GM18511 (cell line): ENCODE measurements around the gene SKA2.
"Not testable (repeated sequence)": the region's sequence is repeated elsewhere in the genome, so short reads cannot be mapped to it uniquely, and the experiment has no call there.

Source experiments
- ATAC-seq: cut with Tn5 transposase; IDR thresholded peaks from one replicate; pipeline ENCODE4 v1.9.1; 2021; ENCODE audit warnings: mild to moderate bottlenecking, moderate library complexity; ENCODE audit not compliant: unreplicated experiment

SKA2 gene

DNA sequence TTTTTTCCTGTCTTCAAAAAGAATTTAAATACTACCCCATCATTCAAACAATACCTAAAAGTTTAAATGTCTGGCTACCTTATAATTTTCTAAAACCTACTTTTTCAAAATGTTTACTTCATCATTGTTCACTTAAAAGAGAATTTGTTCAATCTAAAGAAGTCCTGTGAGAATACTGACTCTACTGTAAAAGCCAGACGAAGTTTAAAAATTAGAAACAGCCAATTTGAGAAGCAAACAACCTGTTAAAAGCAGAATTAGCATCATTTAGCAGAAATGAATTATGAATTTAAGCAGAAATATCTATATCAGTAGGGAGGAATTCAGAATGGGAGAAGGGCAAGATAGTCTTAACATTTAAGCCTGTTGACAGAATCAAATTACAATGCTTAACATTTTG, 2.1 kb downstream of the SKA2 start:
- ATAC-seq = no peak

DNA sequence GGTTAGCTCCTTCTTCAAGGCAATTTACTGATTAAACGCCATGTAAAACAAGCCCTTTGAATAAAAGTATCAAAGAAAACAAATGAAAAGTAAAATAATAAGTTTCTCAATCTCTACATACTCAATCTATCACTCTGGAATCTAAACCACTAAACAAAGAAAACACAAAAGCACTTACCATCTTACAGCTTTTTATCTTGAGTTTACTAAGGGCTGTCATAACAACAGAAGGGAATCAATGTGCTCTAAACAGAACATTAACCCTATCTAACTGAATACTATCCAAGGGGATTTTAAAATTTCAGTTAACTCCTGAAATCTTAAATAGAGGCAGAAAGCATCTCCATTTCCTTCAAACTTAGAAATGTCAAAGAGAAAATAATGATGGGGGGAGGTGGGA, 3.4 kb downstream of the SKA2 start:
- ATAC-seq = no peak

DNA sequence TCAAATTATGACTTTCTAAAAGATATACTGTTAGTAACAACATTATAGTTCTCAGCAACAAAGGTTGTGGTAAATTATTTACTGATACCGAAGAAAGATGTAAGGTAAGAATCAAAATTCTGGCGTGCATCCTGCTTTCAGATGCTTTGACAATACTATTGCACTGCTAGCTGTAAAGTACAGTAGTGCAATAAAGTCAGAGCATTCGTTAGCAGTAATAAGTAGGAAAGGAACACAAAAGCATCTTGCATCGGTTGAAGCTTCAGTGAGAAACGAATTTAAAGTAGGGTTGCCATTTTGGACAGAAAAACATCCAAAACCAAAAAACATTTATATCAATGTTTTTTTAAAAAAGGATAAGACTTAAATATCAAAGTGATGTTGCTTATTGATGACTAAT, 4.0 kb downstream of the SKA2 start:
- no peak for ATAC-seq

DNA sequence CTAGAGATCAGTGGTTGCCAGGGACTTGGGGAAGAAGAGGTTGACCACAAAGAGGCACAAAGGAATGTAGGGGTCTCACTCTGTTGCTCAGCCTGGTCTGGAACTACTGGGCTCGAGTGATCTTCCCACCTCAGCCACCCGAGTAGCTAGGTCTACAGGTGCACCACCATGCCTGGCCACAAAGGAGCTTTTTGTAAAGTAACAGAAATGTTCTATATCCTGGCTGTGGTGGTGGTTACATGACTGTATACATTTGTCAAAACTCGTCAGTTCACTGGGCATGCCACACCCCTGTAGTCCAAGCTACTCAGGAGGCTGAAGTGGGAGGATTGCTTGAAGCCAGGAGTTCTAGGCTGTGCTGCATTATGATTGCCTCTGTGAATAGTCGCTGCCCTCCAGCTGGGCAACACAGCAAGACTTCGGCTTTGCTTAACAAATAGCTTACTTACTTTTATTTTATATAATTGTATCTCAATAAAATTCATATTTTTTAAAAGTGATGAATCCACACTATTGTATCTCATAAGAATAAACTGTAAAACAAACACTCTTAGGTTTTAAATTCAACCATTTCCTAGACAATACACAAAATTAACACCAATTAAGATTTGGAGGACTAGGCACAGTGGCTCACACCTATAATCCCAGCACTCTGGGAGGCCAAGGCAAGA, 5.0 kb downstream of the SKA2 start:
- ATAC-seq = no peak

- ATAC-seq = no peak
Measured at GRCh38 chr17:59149051-59149450, 5.9 kb downstream of the SKA2 start.

DNA sequence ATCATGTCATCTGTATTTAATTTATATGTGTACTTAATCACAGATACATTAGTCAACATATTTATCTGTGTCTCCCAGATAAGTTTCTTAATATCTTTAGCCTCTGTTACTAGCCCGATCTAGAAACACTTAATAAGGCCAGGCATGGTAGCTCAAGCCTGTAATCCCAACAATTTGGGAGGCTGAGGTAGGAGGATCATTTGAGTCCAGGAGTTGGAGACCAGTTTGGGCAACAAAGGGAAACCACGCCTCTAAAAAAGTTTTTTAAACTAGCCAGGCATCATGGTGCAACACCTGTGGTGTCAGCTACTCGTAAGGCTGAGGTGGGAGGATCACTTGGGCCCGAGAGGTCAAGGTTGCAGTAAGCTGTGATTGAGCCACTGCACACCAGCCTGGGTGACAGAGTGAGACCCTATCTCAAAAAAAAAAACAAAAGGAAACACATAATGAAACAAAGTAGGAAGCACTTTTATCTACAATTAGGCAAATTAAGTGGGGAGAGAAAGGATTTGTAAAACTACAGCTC, 9.4 kb downstream of the SKA2 start:
- no peak for ATAC-seq

- ATAC-seq = no peak
Measured at GRCh38 chr17:59141860-59142259, 13.1 kb downstream of the SKA2 start.

DNA sequence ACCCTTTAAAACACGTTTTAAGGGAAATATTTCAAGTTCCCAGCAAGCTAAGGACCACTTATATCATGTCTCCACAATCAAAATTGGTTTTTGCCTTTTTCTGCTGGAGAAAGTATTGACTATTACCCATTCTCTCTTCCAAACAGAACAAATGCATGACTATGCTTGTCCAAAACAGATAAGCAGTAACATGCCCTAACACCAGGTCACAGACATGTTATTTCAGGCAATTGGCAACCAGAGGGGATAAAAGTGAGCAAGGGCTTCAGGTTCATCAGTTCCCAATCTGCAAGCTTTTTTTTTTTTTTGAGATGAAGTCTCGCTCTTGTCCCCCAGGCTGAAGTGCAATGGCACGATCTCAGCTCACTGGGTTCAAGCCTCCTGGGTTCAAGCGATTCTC, 15.0 kb downstream of the SKA2 start:
- ATAC-seq = no peak

- ATAC-seq = not testable (repeated sequence)
Measured at GRCh38 chr17:59138339-59138738, 16.6 kb downstream of the SKA2 start.

- ATAC-seq = no peak
Measured at GRCh38 chr17:59131131-59131530, 23.9 kb downstream of the SKA2 start.

- ATAC-seq = no peak
Measured at GRCh38 chr17:59129814-59130213, 25.2 kb downstream of the SKA2 start.

GRCh38 chr17:59126809-59127417, 28.1 kb downstream of the SKA2 start:
- no peak for ATAC-seq

DNA sequence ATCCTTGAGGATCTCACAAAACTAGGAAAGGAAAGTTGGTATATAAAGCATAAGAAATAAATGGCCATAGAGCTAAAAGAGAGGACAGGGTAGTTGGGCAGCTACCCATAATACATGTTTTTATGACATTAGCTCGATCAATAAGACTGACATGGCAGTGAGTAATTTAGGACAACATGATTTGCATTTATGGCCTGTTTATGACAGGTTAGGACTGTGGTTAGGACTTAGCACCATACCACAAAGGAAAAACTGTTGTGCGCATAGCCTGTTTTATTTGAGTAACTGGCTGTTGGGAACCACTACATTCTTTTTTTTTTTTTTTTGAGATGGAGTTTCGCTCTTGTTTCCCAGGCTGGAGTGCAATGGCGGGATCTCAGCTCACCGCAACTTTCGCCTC, 30.3 kb downstream of the SKA2 start:
- ATAC-seq = no peak

DNA sequence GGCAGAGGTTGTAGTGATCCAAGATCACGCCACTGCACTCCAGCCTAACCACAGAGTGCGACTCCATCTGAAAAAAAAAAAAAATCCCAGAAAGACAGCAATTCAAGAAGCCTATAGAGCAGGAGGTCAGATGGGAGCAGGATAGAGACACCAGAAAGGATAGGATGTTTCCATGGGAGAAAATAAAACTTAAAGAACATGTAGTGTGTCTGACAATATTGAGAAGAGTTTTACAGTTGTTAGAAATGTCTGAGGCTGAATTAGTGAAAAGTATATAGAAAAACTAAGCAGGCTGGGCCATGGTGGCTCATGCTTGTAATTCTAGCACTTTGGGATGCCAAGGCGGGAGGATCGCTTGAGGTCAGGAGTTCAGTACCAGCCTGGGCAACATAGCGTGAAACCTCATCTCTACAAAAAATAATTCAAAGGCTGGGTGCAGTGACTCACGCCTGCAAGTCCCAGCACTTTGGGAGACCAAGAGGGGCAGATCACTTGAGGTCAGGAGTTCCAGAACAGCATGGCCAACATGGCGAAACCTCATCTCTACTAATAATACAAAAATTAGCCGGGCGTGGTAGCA, 33.0 kb downstream of the SKA2 start:
- ATAC-seq = no peak

GRCh38 chr17:59115474-59115873, 39.5 kb downstream of the SKA2 start:
- ATAC-seq = no peak

- no peak for ATAC-seq
Measured at GRCh38 chr17:59111539-59111938, 43.4 kb downstream of the SKA2 start.

- ATAC-seq = no peak
Measured at GRCh38 chr17:59110973-59111372, 44.0 kb downstream of the SKA2 start.

- ATAC-seq = no peak
Measured at GRCh38 chr17:59108400-59109102, 46.4 kb downstream of the SKA2 start.

DNA sequence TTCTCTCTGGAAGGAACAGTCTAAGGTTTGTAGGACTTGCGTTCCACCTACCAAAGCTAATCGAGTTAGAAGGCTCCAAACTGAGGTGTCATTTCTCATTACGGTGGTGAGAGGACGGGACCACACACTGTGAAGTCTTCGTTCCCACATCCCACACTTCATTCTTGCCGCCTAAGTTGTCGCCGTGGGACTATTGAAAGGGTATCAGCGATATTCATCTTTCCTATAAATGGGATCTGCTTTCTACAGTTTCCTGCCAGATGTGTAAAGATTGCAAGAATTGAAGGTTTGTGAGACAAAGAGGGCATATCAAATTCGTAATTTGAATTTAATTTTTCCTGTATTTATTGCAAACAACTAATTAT, 47.7 kb downstream of the SKA2 start:
- ATAC-seq = no peak

DNA sequence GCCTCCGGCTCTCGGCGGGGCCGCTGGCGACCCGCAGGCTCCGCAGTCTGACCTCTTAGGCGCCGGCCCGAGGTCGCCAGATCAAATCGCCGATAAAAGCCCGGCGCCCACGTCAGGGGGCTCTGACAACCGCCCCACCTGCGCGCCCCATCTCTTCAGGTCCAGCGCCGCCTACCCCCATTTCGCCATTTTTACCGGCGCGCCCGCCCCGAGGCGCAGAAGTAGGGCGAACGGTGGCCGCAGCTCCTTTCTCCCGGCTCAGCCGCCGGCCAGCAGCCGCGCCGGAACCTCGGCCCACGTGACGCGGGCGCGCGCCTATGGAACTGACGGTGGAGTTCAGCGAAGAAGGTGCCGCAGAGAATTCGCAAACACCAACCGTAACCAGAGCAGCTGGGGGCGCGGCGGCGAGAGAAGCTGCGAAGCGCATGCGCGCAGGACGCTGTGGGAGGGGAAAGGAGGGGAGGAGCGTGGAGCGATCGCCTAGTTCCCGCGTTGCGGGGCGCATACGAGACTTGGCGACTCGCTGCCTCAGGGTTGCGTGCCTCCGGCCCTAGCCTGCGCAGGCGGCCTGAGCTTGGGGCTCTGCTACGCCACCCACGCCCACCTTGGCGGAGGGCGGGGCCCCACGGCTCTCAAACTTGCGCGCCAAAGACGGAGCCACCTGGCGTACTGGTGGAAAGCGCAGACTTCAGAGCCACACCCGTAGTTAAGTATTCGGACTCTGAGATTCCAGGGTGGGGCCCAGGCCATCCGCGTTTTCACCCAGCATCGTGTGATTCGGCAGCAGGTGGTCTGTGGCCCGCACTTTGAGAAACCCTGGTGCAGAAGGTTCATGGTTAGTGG, 48.3 kb downstream of the SKA2 start, which contains the start of gene TRIM37:
Gene TRIM37 (minus strand): TSS at position 418 of the 843 bp plus-strand sequence. CDS start 419 bp downstream, outside the sequence.
- ATAC-seq = peak; percentile 91
